ENCODE results near the gene NKAIN2. TPM values are rescaled to one million over a fixed set of nuclear protein-coding genes. Genes with fewer than 3 reads are reported as not detected.

The NKAIN2 gene
- total RNA-seq, 2 donors from 2014 or later = 0.29 TPM; not detected in 1

DNA sequence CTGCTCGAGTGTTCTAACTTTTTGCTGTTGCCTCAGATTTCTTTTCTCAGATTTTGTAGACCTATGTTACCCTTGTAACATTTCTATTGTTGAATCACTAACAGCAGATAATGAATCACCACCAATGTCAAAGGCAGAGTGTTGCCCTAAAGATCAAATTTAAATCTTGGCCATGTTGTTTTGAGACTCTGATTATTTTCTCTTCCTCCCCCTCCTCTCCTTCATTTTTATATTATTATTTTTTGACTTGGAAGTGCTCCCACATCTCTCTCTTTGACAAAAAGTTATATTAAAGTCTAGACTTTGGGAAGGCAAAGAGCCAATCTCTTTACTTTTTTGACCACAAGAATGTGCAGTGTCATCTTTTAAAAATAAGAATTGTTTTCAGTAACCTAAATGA, 422.7 kb downstream of the NKAIN2 start:
- peaks cover 8% of the 10 kb centered on the region for H3K4me1 Mint-ChIP-seq
- no peak for DNase-seq
- no peak overlapping the region for H3K4me3 ChIP-seq (ENCODE audit: low read length)
- 80 to 82% methylated on average over 1 of the region's 1 CpG for WGBS, 2 experiments (ENCODE audit: insufficient coverage in 1 of 2, insufficient read length in 1 of 2)
- H3K27me3 Mint-ChIP-seq (ENCODE audit: insufficient read depth) = no peaks in the 10 kb centered on the region
- no peak overlapping the region for H3K27ac Mint-ChIP-seq
- no peak overlapping the region for H3K4me3 Mint-ChIP-seq
- H3K27me3 ChIP-seq (ENCODE audit: control insufficient read depth, insufficient read depth, low read length, poor library complexity, severe bottlenecking) = no peaks in the 10 kb centered on the region
- H3K27ac ChIP-seq (ENCODE audit: low read depth, low read length) = no peak overlapping the region
- H3K36me3 ChIP-seq (ENCODE audit: control insufficient read depth, insufficient read depth, low read length) = no peaks in the 10 kb centered on the region
- peaks cover 6% of the 10 kb centered on the region for H3K9me3 ChIP-seq (ENCODE audit: control insufficient read depth, low read length)
- TF ChIP-seq, protein P1, sequence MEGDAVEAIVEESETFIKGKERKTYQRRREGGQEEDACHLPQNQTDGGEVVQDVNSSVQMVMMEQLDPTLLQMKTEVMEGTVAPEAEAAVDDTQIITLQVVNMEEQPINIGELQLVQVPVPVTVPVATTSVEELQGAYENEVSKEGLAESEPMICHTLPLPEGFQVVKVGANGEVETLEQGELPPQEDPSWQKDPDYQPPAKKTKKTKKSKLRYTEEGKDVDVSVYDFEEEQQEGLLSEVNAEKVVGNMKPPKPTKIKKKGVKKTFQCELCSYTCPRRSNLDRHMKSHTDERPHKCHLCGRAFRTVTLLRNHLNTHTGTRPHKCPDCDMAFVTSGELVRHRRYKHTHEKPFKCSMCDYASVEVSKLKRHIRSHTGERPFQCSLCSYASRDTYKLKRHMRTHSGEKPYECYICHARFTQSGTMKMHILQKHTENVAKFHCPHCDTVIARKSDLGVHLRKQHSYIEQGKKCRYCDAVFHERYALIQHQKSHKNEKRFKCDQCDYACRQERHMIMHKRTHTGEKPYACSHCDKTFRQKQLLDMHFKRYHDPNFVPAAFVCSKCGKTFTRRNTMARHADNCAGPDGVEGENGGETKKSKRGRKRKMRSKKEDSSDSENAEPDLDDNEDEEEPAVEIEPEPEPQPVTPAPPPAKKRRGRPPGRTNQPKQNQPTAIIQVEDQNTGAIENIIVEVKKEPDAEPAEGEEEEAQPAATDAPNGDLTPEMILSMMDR (conservative IDR thresholded peaks at IDR 0.05) = no peak
- H3K36me3 Mint-ChIP-seq (ENCODE audit: low read depth) = no peaks in the 10 kb centered on the region
- peaks cover 18% of the 10 kb centered on the region for H3K9me3 Mint-ChIP-seq
- no peaks in the 10 kb centered on the region for H3K4me1 ChIP-seq (ENCODE audit: control insufficient read depth, insufficient read depth, low read length)
- H3K9ac ChIP-seq (ENCODE audit: extremely low read depth, low read length, poor library complexity, severe bottlenecking) = no peak overlapping the region

DNA sequence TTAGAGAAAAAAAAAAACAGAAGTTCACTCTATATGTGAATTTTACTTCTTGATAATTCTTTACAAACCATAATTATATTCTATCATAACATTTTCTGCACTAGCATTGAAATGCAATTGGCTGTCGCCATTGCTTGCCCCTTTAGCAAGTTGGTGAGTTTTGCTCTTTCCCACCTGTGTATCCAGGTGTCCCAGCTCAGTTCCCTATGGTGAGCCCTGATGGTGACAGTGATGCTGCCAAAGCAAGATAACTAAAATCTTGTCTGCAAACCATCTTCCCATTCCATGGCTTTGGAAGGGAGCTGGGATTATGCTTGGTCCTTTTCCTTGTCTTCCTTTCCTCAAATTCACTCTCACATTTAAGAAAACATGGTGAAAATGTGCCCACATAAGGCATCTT, 429.6 kb downstream of the NKAIN2 start:
- H3K27ac Mint-ChIP-seq = no peak overlapping the region

DNA sequence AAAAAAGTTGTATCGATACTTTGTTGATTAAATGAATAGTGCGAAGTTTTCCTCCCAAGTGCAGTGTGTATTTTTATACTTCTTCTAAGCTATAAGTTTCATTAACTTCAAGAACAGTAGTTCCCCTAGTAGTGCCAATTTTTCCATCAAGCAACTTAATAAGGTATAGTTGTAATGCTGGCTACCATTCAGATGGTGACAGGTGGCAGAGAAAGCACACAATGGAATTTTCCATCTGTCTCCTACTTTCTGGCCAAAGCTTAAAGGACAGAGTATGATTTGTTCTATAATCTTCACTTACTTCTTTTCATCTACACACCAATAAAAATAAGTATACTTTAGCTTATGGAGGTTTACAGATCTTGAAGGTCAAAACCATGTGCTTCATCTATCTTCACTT, 431.1 kb downstream of the NKAIN2 start:
- Mint-ChIP-seq H3K4me1 (no peaks in the 10 kb centered on the region), H3K9me3 (peaks cover 13% of the 10 kb centered on the region), H3K27me3 (ENCODE audit: insufficient read depth) (no peaks in the 10 kb centered on the region), H3K4me3 (no peak overlapping the region), H3K36me3 (ENCODE audit: low read depth) (no peaks in the 10 kb centered on the region), H3K27ac (no peak overlapping the region)
- Histone ChIP-seq H3K4me1 (ENCODE audit: control insufficient read depth, insufficient read depth, low read length) (no peaks in the 10 kb centered on the region), H3K36me3 (ENCODE audit: control insufficient read depth, insufficient read depth, low read length) (no peaks in the 10 kb centered on the region), H3K4me3 (ENCODE audit: low read length) (no peak overlapping the region), H3K27me3 (ENCODE audit: control insufficient read depth, insufficient read depth, low read length, poor library complexity, severe bottlenecking) (no peaks in the 10 kb centered on the region), H3K9ac (ENCODE audit: extremely low read depth, low read length, poor library complexity, severe bottlenecking) (no peak overlapping the region), H3K27ac (ENCODE audit: low read depth, low read length) (no peak overlapping the region), H3K9me3 (ENCODE audit: control insufficient read depth, low read length) (peaks cover 2% of the 10 kb centered on the region)
- TF ChIP-seq, protein P1 (conservative IDR thresholded peaks at IDR 0.05) = no peak
- WGBS, 2 experiments (ENCODE audit: insufficient coverage in 1 of 2, insufficient read length in 1 of 2) = 63% methylated on average over 2 of the region's 2 CpGs; no CpG with 5 or more reads in 1 of the 2 experiments
- DNase-seq = no peak

More for the DNA sequence above, 429.6 kb downstream of the NKAIN2 start:
- WGBS, 2 experiments (ENCODE audit: insufficient coverage in 1 of 2, insufficient read length in 1 of 2) = 89 to 94% methylated on average over 1 of the region's 1 CpG
- Histone ChIP-seq H3K36me3 (ENCODE audit: control insufficient read depth, insufficient read depth, low read length) (no peaks in the 10 kb centered on the region), H3K27me3 (ENCODE audit: control insufficient read depth, insufficient read depth, low read length, poor library complexity, severe bottlenecking) (no peaks in the 10 kb centered on the region), H3K27ac (ENCODE audit: low read depth, low read length) (no peak overlapping the region), H3K4me1 (ENCODE audit: control insufficient read depth, insufficient read depth, low read length) (no peaks in the 10 kb centered on the region), H3K4me3 (ENCODE audit: low read length) (no peak overlapping the region), H3K9me3 (ENCODE audit: control insufficient read depth, low read length) (peaks cover 6% of the 10 kb centered on the region), H3K9ac (ENCODE audit: extremely low read depth, low read length, poor library complexity, severe bottlenecking) (no peak overlapping the region)
- Mint-ChIP-seq H3K9me3 (peaks cover 18% of the 10 kb centered on the region), H3K4me1 (no peaks in the 10 kb centered on the region), H3K36me3 (ENCODE audit: low read depth) (no peaks in the 10 kb centered on the region), H3K27me3 (ENCODE audit: insufficient read depth) (no peaks in the 10 kb centered on the region), H3K4me3 (no peak overlapping the region)
- TF ChIP-seq, protein P1 (conservative IDR thresholded peaks at IDR 0.05) = no peak
- DNase-seq = no peak
